ENCODE results near the gene ANKRD10.
A peak's percentile ranks its signal among the peaks of the same experiment; 100 is the strongest.

The ANKRD10 gene

GRCh38 chr13:110879482-110879881 is 35.4 kb downstream of the ANKRD10 start:
- no peak overlapping the region for H3K27ac ChIP-seq (replicated peaks; ENCODE audit: low read length)
- H3K4me2 ChIP-seq (ENCODE audit: insufficient read depth, low read length, poor library complexity, severe bottlenecking) = no peak overlapping the region
- no peak overlapping the region for H2AFZ ChIP-seq (ENCODE audit: low read length)
- WGBS, 2 donors (ENCODE audit: extremely low coverage in 2 of 2, insufficient read length in 2 of 2, insufficient replicate concordance in 1 of 2) = no CpG with 5 or more reads among the region's 15 CpGs
- H3K23ac ChIP-seq (ENCODE audit: low read depth, low read length, poor library complexity) = no peak overlapping the region
- no peak overlapping the region for H3K9ac ChIP-seq (ENCODE audit: low read depth, low read length, poor library complexity)
- H4K91ac ChIP-seq (ENCODE audit: low read depth, low read length, poor library complexity) = no peak overlapping the region
- H2BK120ac ChIP-seq (ENCODE audit: low read depth, low read length) = no peak overlapping the region
- H4K8ac ChIP-seq (ENCODE audit: low read depth, low read length) = no peak overlapping the region
- DNase-seq (ENCODE audit: low spot score) = no peak
- peaks cover 0 to 4% of the 10 kb centered on the region in 2 donors for H3K4me1 ChIP-seq (ENCODE audit: control insufficient read depth in 2 of 2, insufficient read depth in 1 of 2, low read depth in 1 of 2, low read length in 2 of 2)
- peaks cover 4 to 8% of the 10 kb centered on the region in 2 donors for H3K36me3 ChIP-seq (replicated peaks in 1 of 2; ENCODE audit: control insufficient read depth in 2 of 2, insufficient read depth in 2 of 2, low read length in 2 of 2)
- no peaks in the 10 kb centered on the region for H3K79me1 ChIP-seq (ENCODE audit: low read depth, low read length)
- no peak overlapping the region for H3K18ac ChIP-seq (ENCODE audit: low read length)
- H2BK5ac ChIP-seq (ENCODE audit: low read length) = no peak overlapping the region
- H2BK15ac ChIP-seq (ENCODE audit: low read length) = no peak overlapping the region
- H3K4ac ChIP-seq (ENCODE audit: low read length) = no peak overlapping the region
- no peak overlapping the region for H2AK5ac ChIP-seq (ENCODE audit: low read depth, low read length)
- no peaks in the 10 kb centered on the region for H3K27me3 ChIP-seq (ENCODE audit: control insufficient read depth in 3 of 3, insufficient read depth in 3 of 3, low read depth in 1 of 3, low read length in 3 of 3)
- no peak overlapping the region for H2BK12ac ChIP-seq (ENCODE audit: low read length)
- H3K4me3 ChIP-seq (ENCODE audit: low read length in 2 of 2) = no peak overlapping the region
- no peak overlapping the region for H3K14ac ChIP-seq (ENCODE audit: low read length)
- H3K9me3 ChIP-seq (replicated peaks in 1 of 2; ENCODE audit: control insufficient read depth in 2 of 2, insufficient read depth in 1 of 2, low read depth in 1 of 2, low read length in 2 of 2) = no peaks in the 10 kb centered on the region

- Histone ChIP-seq H3K4ac (ENCODE audit: low read length) (no peak overlapping the region), H2BK15ac (ENCODE audit: low read length) (no peak overlapping the region), H3K4me3 (ENCODE audit: low read length in 2 of 2) (no peak overlapping the region), H3K36me3 (replicated peaks in 1 of 2; ENCODE audit: control insufficient read depth in 2 of 2, insufficient read depth in 2 of 2, low read length in 2 of 2) (peaks cover 4 to 8% of the 10 kb centered on the region in 2 donors), H2BK5ac (ENCODE audit: low read length) (no peak overlapping the region), H3K14ac (ENCODE audit: low read length) (no peak overlapping the region), H2AK5ac (ENCODE audit: low read depth, low read length) (no peak overlapping the region), H2BK12ac (ENCODE audit: low read length) (no peak overlapping the region), H3K18ac (ENCODE audit: low read length) (no peak overlapping the region), H4K8ac (ENCODE audit: low read depth, low read length) (no peak overlapping the region), H2AFZ (ENCODE audit: low read length) (no peak overlapping the region), H3K4me2 (ENCODE audit: insufficient read depth, low read length, poor library complexity, severe bottlenecking) (no peak overlapping the region), H3K4me1 (ENCODE audit: control insufficient read depth in 2 of 2, insufficient read depth in 1 of 2, low read depth in 1 of 2, low read length in 2 of 2) (peaks cover 3 to 11% of the 10 kb centered on the region in 2 donors), H3K9me3 (replicated peaks in 1 of 2; ENCODE audit: control insufficient read depth in 2 of 2, insufficient read depth in 1 of 2, low read depth in 1 of 2, low read length in 2 of 2) (peaks cover 0 to 3% of the 10 kb centered on the region in 2 donors), H3K79me1 (ENCODE audit: low read depth, low read length) (peaks cover 3% of the 10 kb centered on the region), H3K9ac (ENCODE audit: low read depth, low read length, poor library complexity) (no peak overlapping the region), H3K23ac (ENCODE audit: low read depth, low read length, poor library complexity) (no peak overlapping the region), H3K27ac (replicated peaks; ENCODE audit: low read length) (no peak overlapping the region), H3K27me3 (ENCODE audit: control insufficient read depth in 3 of 3, insufficient read depth in 3 of 3, low read depth in 1 of 3, low read length in 3 of 3) (peaks cover 0 to 2% (median 0%) of the 10 kb centered on the region in 3 experiments), H2BK120ac (ENCODE audit: low read depth, low read length) (no peak overlapping the region), H4K91ac (ENCODE audit: low read depth, low read length, poor library complexity) (no peak overlapping the region)
- no CpG with 5 or more reads among the region's 4 CpGs for WGBS, 2 donors (ENCODE audit: extremely low coverage in 2 of 2, insufficient read length in 2 of 2, insufficient replicate concordance in 1 of 2)
- DNase-seq (ENCODE audit: low spot score) = no peak
These were observed 37.1 kb downstream of the ANKRD10 start for GRCh38 chr13:110877737-110878258.

- Histone ChIP-seq H3K23ac (ENCODE audit: low read depth, low read length, poor library complexity) (no peak overlapping the region), H2AFZ (ENCODE audit: low read length) (no peak overlapping the region), H3K9me3 (replicated peaks in 1 of 2; ENCODE audit: control insufficient read depth in 2 of 2, insufficient read depth in 1 of 2, low read depth in 1 of 2, low read length in 2 of 2) (peaks cover 0 to 3% of the 10 kb centered on the region in 2 donors), H3K9ac (ENCODE audit: low read depth, low read length, poor library complexity) (no peak overlapping the region), H4K91ac (ENCODE audit: low read depth, low read length, poor library complexity) (no peak overlapping the region), H3K79me1 (ENCODE audit: low read depth, low read length) (peaks cover 3% of the 10 kb centered on the region), H3K27me3 (ENCODE audit: control insufficient read depth in 3 of 3, insufficient read depth in 3 of 3, low read depth in 1 of 3, low read length in 3 of 3) (peaks cover 0 to 2% (median 0%) of the 10 kb centered on the region in 3 experiments), H2AK5ac (ENCODE audit: low read depth, low read length) (no peak overlapping the region), H2BK5ac (ENCODE audit: low read length) (no peak overlapping the region), H2BK15ac (ENCODE audit: low read length) (no peak overlapping the region), H2BK120ac (ENCODE audit: low read depth, low read length) (no peak overlapping the region), H3K36me3 (replicated peaks in 1 of 2; ENCODE audit: control insufficient read depth in 2 of 2, insufficient read depth in 2 of 2, low read length in 2 of 2) (peaks cover 3 to 8% of the 10 kb centered on the region in 2 donors), H3K4ac (ENCODE audit: low read length) (no peak overlapping the region), H4K8ac (ENCODE audit: low read depth, low read length) (no peak overlapping the region), H3K18ac (ENCODE audit: low read length) (no peak overlapping the region), H3K4me1 (ENCODE audit: control insufficient read depth in 2 of 2, insufficient read depth in 1 of 2, low read depth in 1 of 2, low read length in 2 of 2) (peaks cover 3 to 11% of the 10 kb centered on the region in 2 donors), H3K4me2 (ENCODE audit: insufficient read depth, low read length, poor library complexity, severe bottlenecking) (no peak overlapping the region), H2BK12ac (ENCODE audit: low read length) (no peak overlapping the region), H3K27ac (replicated peaks; ENCODE audit: low read length) (no peak overlapping the region), H3K4me3 (ENCODE audit: low read length in 2 of 2) (no peak overlapping the region), H3K14ac (ENCODE audit: low read length) (no peak overlapping the region)
- no peak for DNase-seq (ENCODE audit: low spot score)
- no CpG with 5 or more reads among the region's 3 CpGs for WGBS, 2 donors (ENCODE audit: extremely low coverage in 2 of 2, insufficient read length in 2 of 2, insufficient replicate concordance in 1 of 2)
These were observed 38.3 kb downstream of the ANKRD10 start for GRCh38 chr13:110876609-110877008.

GRCh38 chr13:110875241-110875640 is 39.6 kb downstream of the ANKRD10 start:
- Histone ChIP-seq H2AK5ac (ENCODE audit: low read depth, low read length) (no peak overlapping the region), H2BK120ac (ENCODE audit: low read depth, low read length) (no peak overlapping the region), H3K23ac (ENCODE audit: low read depth, low read length, poor library complexity) (no peak overlapping the region), H2AFZ (ENCODE audit: low read length) (peak overlapping the region; percentile 80), H3K4me3 (ENCODE audit: low read length in 2 of 2) (no peak overlapping the region), H3K4me1 (ENCODE audit: control insufficient read depth in 2 of 2, insufficient read depth in 1 of 2, low read depth in 1 of 2, low read length in 2 of 2) (peaks cover 8 to 12% of the 10 kb centered on the region in 2 donors), H3K36me3 (replicated peaks in 1 of 2; ENCODE audit: control insufficient read depth in 2 of 2, insufficient read depth in 2 of 2, low read length in 2 of 2) (peaks cover 0 to 3% of the 10 kb centered on the region in 2 donors), H3K79me1 (ENCODE audit: low read depth, low read length) (peaks cover 3% of the 10 kb centered on the region), H3K4me2 (ENCODE audit: insufficient read depth, low read length, poor library complexity, severe bottlenecking) (no peak overlapping the region), H3K9me3 (replicated peaks in 1 of 2; ENCODE audit: control insufficient read depth in 2 of 2, insufficient read depth in 1 of 2, low read depth in 1 of 2, low read length in 2 of 2) (peaks cover 0 to 3% of the 10 kb centered on the region in 2 donors), H3K4ac (ENCODE audit: low read length) (no peak overlapping the region), H3K18ac (ENCODE audit: low read length) (no peak overlapping the region), H3K27me3 (ENCODE audit: control insufficient read depth in 3 of 3, insufficient read depth in 3 of 3, low read depth in 1 of 3, low read length in 3 of 3) (peaks cover 0 to 2% (median 0%) of the 10 kb centered on the region in 3 experiments), H2BK5ac (ENCODE audit: low read length) (no peak overlapping the region), H2BK15ac (ENCODE audit: low read length) (no peak overlapping the region), H3K9ac (ENCODE audit: low read depth, low read length, poor library complexity) (no peak overlapping the region), H3K27ac (replicated peaks; ENCODE audit: low read length) (no peak overlapping the region), H2BK12ac (ENCODE audit: low read length) (no peak overlapping the region), H3K14ac (ENCODE audit: low read length) (no peak overlapping the region), H4K91ac (ENCODE audit: low read depth, low read length, poor library complexity) (no peak overlapping the region), H4K8ac (ENCODE audit: low read depth, low read length) (no peak overlapping the region)
- no CpG with 5 or more reads among the region's 8 CpGs for WGBS, 2 donors (ENCODE audit: extremely low coverage in 2 of 2, insufficient read length in 2 of 2, insufficient replicate concordance in 1 of 2)
- DNase-seq (ENCODE audit: low spot score) = no peak

Measured in neuronal stem cell (in vitro differentiated cells).